Astrocyte (in vitro differentiated cells and primary cell): ENCODE results near the gene SPNS3. TPM values are rescaled to one million over a fixed set of nuclear protein-coding genes. Genes with fewer than 3 reads are reported as not detected.

Source experiments
- DNase-seq: peaks from one replicate; pipeline ENCODE4 v3.0.0-alpha.2; 2010; ENCODE audit warnings: low read depth
- FAIRE-seq: peaks from 2 replicates; lab custom pipeline; 2011; peaks lifted over from hg19 to GRCh38; lab: Jason Lieb, UNC
- H2AFZ ChIP-seq: 2 replicates; pipeline ENCODE4 v1.6.0; 2012; ENCODE audit warnings: low read depth, low read length, inconsistent platforms
- H3K27ac ChIP-seq: 2 replicates; pipeline ENCODE4 v1.5.1; 2011; ENCODE audit warnings: low read depth, low read length, inconsistent platforms
- H3K27me3 ChIP-seq: 2 replicates; pipeline ENCODE4 v1.6.0; 2011; ENCODE audit warnings: low read length, inconsistent platforms; ENCODE audit not compliant: insufficient read depth
- H3K36me3 ChIP-seq: 2 replicates; pipeline ENCODE4 v1.5.1; 2011; ENCODE audit warnings: low read length, inconsistent platforms; ENCODE audit not compliant: insufficient read depth
- H3K4me1 ChIP-seq: 2 replicates; pipeline ENCODE4 v1.5.1; 2011; ENCODE audit warnings: low read length, inconsistent platforms; ENCODE audit not compliant: insufficient read depth
- H3K4me2 ChIP-seq: 2 replicates; pipeline ENCODE4 v1.6.0; 2012; ENCODE audit warnings: low read length, inconsistent platforms
- H3K4me3 ChIP-seq: 2 replicates; pipeline ENCODE4 v1.5.1; 2011; ENCODE audit warnings: low read depth, mild to moderate bottlenecking, low read length, inconsistent platforms; ENCODE audit not compliant: insufficient read depth
- H3K79me2 ChIP-seq: 2 replicates; pipeline ENCODE4 v1.6.0; 2012; ENCODE audit warnings: mild to moderate bottlenecking, low read length, inconsistent platforms; ENCODE audit not compliant: insufficient read depth
- H3K9ac ChIP-seq: 2 replicates; pipeline ENCODE4 v1.6.0; 2012; ENCODE audit warnings: mild to moderate bottlenecking, low read length, inconsistent platforms
- H3K9me3 ChIP-seq: 2 replicates; pipeline ENCODE4 v1.5.1; 2012; ENCODE audit warnings: low read depth, mild to moderate bottlenecking, low read length, inconsistent platforms; ENCODE audit not compliant: insufficient read depth
- H4K20me1 ChIP-seq: 2 replicates; pipeline ENCODE4 v1.6.0; 2012; ENCODE audit warnings: low read length, inconsistent platforms; ENCODE audit not compliant: insufficient read depth
- H3K27ac Mint-ChIP-seq: one replicate; pipeline ENCODE4 v1.8.0; 2021; ENCODE audit warnings: mild to moderate bottlenecking, mixed read lengths; ENCODE audit not compliant: unreplicated experiment
- H3K27me3 Mint-ChIP-seq: one replicate; pipeline ENCODE4 v1.8.0; 2021; ENCODE audit warnings: low read depth, mixed read lengths; ENCODE audit not compliant: unreplicated experiment
- H3K36me3 Mint-ChIP-seq: one replicate; pipeline ENCODE4 v1.8.0; 2021; ENCODE audit warnings: low read depth, mixed read lengths; ENCODE audit not compliant: unreplicated experiment
- H3K4me1 Mint-ChIP-seq: one replicate; pipeline ENCODE4 v1.8.0; 2021; ENCODE audit warnings: low read depth, mixed read lengths; ENCODE audit not compliant: unreplicated experiment
- H3K4me3 Mint-ChIP-seq: one replicate; pipeline ENCODE4 v1.8.0; 2021; ENCODE audit warnings: mild to moderate bottlenecking, moderate library complexity, mixed read lengths; ENCODE audit not compliant: unreplicated experiment
- H3K9me3 Mint-ChIP-seq: one replicate; pipeline ENCODE4 v1.8.0; 2021; ENCODE audit warnings: mild to moderate bottlenecking, mixed read lengths; ENCODE audit not compliant: unreplicated experiment
- EZH2 ChIP-seq: IDR thresholded peaks from 2 replicates; pipeline ENCODE4 v1.6.1; 2012; ENCODE audit warnings: mild to moderate bottlenecking, low read length, inconsistent platforms; ENCODE audit not compliant: insufficient read depth
- total RNA-seq: library from RNA; stranded (reverse); gene quantifications from 2 replicates; pipeline ENCODE4 v1.2.1, GENCODE V29; 2021
- TF ChIP-seq, protein P1 (sequence below): IDR thresholded peaks from 2 replicates; pipeline ENCODE4 v1.5.1; 2011; ENCODE audit warnings: low read depth, mild to moderate bottlenecking, inconsistent platforms, low read length, moderate library complexity; ENCODE audit not compliant: insufficient read depth

The SPNS3 gene
- total RNA-seq, 1 donor from 2014 or later: not detected

GRCh38 chr17:4512156-4513112 lies 78.7 kb downstream of the SPNS3 start:
- Histone ChIP-seq H3K9me3 (no peaks in the 10 kb centered on the region), H2AFZ (no peak overlapping the region), H3K36me3 (no peaks in the 10 kb centered on the region), H3K9ac (no peak overlapping the region), H3K79me2 (no peaks in the 10 kb centered on the region), H4K20me1 (no peaks in the 10 kb centered on the region), H3K4me1 (peaks cover 8% of the 10 kb centered on the region), H3K4me2 (no peak overlapping the region), H3K27me3 (no peaks in the 10 kb centered on the region), H3K4me3 (no peak overlapping the region), H3K27ac (no peak overlapping the region)
- no peak overlapping the region for H3K4me3 Mint-ChIP-seq
- H3K27ac Mint-ChIP-seq: no peak overlapping the region
- H3K36me3 Mint-ChIP-seq: peaks cover 6% of the 10 kb centered on the region
- no peaks in the 10 kb centered on the region for H3K4me1 Mint-ChIP-seq
- peaks cover 39% of the 10 kb centered on the region for H3K27me3 Mint-ChIP-seq
- TF ChIP-seq, protein P1, sequence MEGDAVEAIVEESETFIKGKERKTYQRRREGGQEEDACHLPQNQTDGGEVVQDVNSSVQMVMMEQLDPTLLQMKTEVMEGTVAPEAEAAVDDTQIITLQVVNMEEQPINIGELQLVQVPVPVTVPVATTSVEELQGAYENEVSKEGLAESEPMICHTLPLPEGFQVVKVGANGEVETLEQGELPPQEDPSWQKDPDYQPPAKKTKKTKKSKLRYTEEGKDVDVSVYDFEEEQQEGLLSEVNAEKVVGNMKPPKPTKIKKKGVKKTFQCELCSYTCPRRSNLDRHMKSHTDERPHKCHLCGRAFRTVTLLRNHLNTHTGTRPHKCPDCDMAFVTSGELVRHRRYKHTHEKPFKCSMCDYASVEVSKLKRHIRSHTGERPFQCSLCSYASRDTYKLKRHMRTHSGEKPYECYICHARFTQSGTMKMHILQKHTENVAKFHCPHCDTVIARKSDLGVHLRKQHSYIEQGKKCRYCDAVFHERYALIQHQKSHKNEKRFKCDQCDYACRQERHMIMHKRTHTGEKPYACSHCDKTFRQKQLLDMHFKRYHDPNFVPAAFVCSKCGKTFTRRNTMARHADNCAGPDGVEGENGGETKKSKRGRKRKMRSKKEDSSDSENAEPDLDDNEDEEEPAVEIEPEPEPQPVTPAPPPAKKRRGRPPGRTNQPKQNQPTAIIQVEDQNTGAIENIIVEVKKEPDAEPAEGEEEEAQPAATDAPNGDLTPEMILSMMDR: no peak
- H3K9me3 Mint-ChIP-seq: peaks cover 8% of the 10 kb centered on the region
- DNase-seq (no peak), FAIRE-seq (no peak)

- no peak overlapping the region for H3K4me3 Mint-ChIP-seq
- Histone ChIP-seq H3K27ac (no peak overlapping the region), H3K9me3 (no peaks in the 10 kb centered on the region), H3K4me2 (no peak overlapping the region), H3K79me2 (no peaks in the 10 kb centered on the region), H3K9ac (no peak overlapping the region), H3K36me3 (no peaks in the 10 kb centered on the region), H2AFZ (no peak overlapping the region), H3K27me3 (no peaks in the 10 kb centered on the region), H4K20me1 (no peaks in the 10 kb centered on the region), H3K4me1 (peaks cover 8% of the 10 kb centered on the region), H3K4me3 (no peak overlapping the region)
- peaks cover 6% of the 10 kb centered on the region for H3K36me3 Mint-ChIP-seq
- TF ChIP-seq, protein P1: no peak
- no peak for TF ChIP-seq EZH2
- peaks cover 8% of the 10 kb centered on the region for H3K9me3 Mint-ChIP-seq
- no peak overlapping the region for H3K27ac Mint-ChIP-seq
- H3K4me1 Mint-ChIP-seq: no peaks in the 10 kb centered on the region
- peaks cover 35% of the 10 kb centered on the region for H3K27me3 Mint-ChIP-seq
- DNase-seq (no peak), FAIRE-seq (no peak)
These were observed 79.6 kb downstream of the SPNS3 start for GRCh38 chr17:4513113-4514032.
